GM12891 (cell line): ENCODE measurements around the gene RACGAP1.

ENCODE experiments used
- PAX5 ChIP-seq: IDR thresholded peaks from 2 replicates; pipeline ENCODE4 v1.6.1; 2011; ENCODE audit warnings: low read length, moderate library complexity, mild to moderate bottlenecking; ENCODE audit not compliant: insufficient read depth, severe bottlenecking
- POLR2A ChIP-seq: IDR thresholded peaks from 2 replicates; pipeline ENCODE4 v1.6.1; 2011; ENCODE audit warnings: low read depth, low read length, control low read depth
- POLR2AphosphoS5 ChIP-seq: IDR thresholded peaks from 2 replicates; pipeline ENCODE4 v1.6.1; 2011; ENCODE audit warnings: low read depth, low read length, control low read depth
- POU2F2 ChIP-seq: IDR thresholded peaks from 2 replicates; pipeline ENCODE4 v1.6.1; 2011; ENCODE audit warnings: low read depth, mild to moderate bottlenecking, control low read depth, low read length, moderate library complexity
- SPI1 ChIP-seq: IDR thresholded peaks from 2 replicates; pipeline ENCODE4 v1.6.1; 2011; ENCODE audit warnings: low read depth, low read length, control low read depth
- TAF1 ChIP-seq: IDR thresholded peaks from 2 replicates; pipeline ENCODE4 v1.6.1; 2011; ENCODE audit warnings: low read depth, low read length, control low read depth

DNA sequence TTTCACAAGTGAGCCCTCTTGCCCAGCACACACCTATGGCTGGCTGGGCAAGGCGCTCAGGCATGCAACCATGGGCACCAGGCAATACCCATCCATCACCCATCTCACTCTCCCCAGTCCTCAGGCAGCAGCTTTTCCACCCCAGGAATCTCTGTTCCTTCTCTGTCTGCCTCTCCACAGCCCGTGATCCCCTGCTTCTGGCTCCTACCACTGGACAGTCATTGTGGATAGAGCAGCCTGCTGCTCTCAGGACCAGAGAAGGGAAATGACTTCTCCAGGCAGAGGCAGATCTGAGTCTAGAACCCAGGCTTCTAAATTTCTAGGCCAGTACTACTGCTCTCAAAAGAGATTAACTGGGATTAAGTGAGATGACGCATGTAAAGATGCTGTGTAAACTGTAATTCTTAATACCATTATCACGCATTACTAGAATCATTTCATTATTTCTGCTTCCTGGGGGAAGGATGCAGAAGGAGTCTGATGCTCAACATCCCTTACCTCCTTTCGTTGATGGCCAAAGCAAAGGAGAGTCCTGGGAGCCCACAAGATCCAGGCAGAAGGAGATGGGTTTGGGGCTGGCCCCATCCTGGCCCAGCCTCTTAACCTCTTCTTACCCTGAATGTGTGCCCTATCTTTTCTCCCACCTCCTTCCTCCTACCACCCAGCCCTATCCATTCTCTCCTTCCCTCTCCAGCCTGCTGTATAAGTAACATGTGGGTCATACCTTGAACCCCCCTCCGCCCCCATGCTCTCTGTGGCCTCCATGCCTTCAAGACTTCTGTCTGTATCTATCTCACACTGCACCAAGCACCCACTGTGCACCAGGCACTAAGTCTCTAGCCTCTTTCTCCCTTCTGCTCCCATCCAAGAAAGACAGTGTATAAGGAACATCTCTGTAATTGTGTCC is 68.4 kb downstream of the RACGAP1 start:
- TF ChIP-seq POLR2AphosphoS5, result no peak
- no peak for TF ChIP-seq TAF1
- TF ChIP-seq POLR2A, result no peak
- no peak for TF ChIP-seq POU2F2
- no peak for TF ChIP-seq SPI1
- TF ChIP-seq PAX5, result no peak
